Smooth muscle cell (in vitro differentiated cells): ENCODE results near the gene MAML2. TPM values are rescaled to one million over a fixed set of nuclear protein-coding genes. Genes with fewer than 3 reads are reported as not detected.

Experiments
- DNase-seq: peaks from one replicate; lab custom pipeline; 2025; ENCODE audit not compliant: unreplicated experiment; lab: John Stamatoyannopoulos, UW
- H2AFZ ChIP-seq: fragments of 200-600 bp; sonication (generic); 2 replicates; pipeline ENCODE4 v1.6.0; 2016; ENCODE audit warnings: antibody characterized with exemption, low read depth, mild to moderate bottlenecking
- H3F3A ChIP-seq: fragments of 200-600 bp; sonication (generic); 2 replicates; pipeline ENCODE4 v1.6.0; 2017; ENCODE audit warnings: antibody characterized with exemption, low read depth
- H3K27ac ChIP-seq: fragments of 200-600 bp; sonication (generic); 2 replicates; pipeline ENCODE4 v1.5.1; 2016; ENCODE audit warnings: low read depth, mild to moderate bottlenecking
- H3K27me3 ChIP-seq: fragments of 200-600 bp; sonication (generic); 2 replicates; pipeline ENCODE4 v1.6.1; 2016; ENCODE audit warnings: low read depth, mild to moderate bottlenecking
- H3K36me3 ChIP-seq: fragments of 200-600 bp; sonication (generic); 2 replicates; pipeline ENCODE4 v1.5.1; 2016; ENCODE audit warnings: low read depth
- H3K4me1 ChIP-seq: fragments of 200-600 bp; sonication (generic); 2 replicates; pipeline ENCODE4 v1.5.1; 2016; ENCODE audit warnings: low read depth
- H3K4me2 ChIP-seq: fragments of 200-600 bp; sonication (generic); 2 replicates; pipeline ENCODE4 v1.6.0; 2016; ENCODE audit warnings: mild to moderate bottlenecking
- H3K4me3 ChIP-seq: fragments of 200-600 bp; sonication (generic); 2 replicates; pipeline ENCODE4 v1.5.1; 2016; ENCODE audit warnings: mild to moderate bottlenecking
- H3K79me2 ChIP-seq: fragments of 200-600 bp; sonication (generic); 2 replicates; pipeline ENCODE4 v1.6.0; 2016; ENCODE audit warnings: low read depth, mild to moderate bottlenecking
- H3K9ac ChIP-seq: fragments of 200-600 bp; sonication (generic); 2 replicates; pipeline ENCODE4 v1.6.0; 2016; ENCODE audit warnings: low read depth
- H3K9me3 ChIP-seq: fragments of 200-600 bp; sonication (generic); replicated peaks from 2 replicates; pipeline ENCODE4 v1.5.1; 2016; ENCODE audit warnings: low read depth
- H4K20me1 ChIP-seq: fragments of 200-600 bp; sonication (generic); 2 replicates; pipeline ENCODE4 v1.6.0; 2016; ENCODE audit warnings: low read depth
- WGBS: methylation state at CpG from one replicate; pipeline ENCODE4 v1.1.7; 2016; ENCODE audit warnings: low lambda C conversion rate; 5-methylcytosine and 5-hydroxymethylcytosine counted together
- polyA plus RNA-seq: library from polyadenylated mRNA; unstranded; fragments of >200 nt; fragmentation: Nextera tagmentation; extraction: Ambion mirVana; gene quantifications from 2 replicates; pipeline ENCODE4 v1.2.1, GENCODE V29; 2016
- total RNA-seq: library from RNA; depleted of rRNA; stranded (reverse); fragments of >200 nt; gene quantifications from 2 replicates; pipeline ENCODE4 v1.2.3, GENCODE V29; 2014
- TF ChIP-seq, protein P1 (sequence below): fragments of 200-600 bp; sonication (generic); IDR thresholded peaks from 2 replicates; pipeline ENCODE4 v1.5.1; 2017; ENCODE audit warnings: borderline replicate concordance, mild to moderate bottlenecking, antibody characterized with exemption; ENCODE audit not compliant: insufficient read depth, poor library complexity, severe bottlenecking

Gene MAML2
- total and polyA plus RNA-seq, 2 experiments from 2014 or later = 8.7 to 52.4 TPM

GRCh38 chr11:96057502-96057901, 285.5 kb downstream of the MAML2 start:
- DNase-seq = no peak
- H3K4me2 ChIP-seq = no peak overlapping the region
- no peak overlapping the region for H3K9ac ChIP-seq
- no peaks in the 10 kb centered on the region for H4K20me1 ChIP-seq
- H2AFZ ChIP-seq = no peak overlapping the region
- no peak overlapping the region for H3K4me3 ChIP-seq
- no peaks in the 10 kb centered on the region for H3K9me3 ChIP-seq
- H3K4me1 ChIP-seq = peaks cover 45% of the 10 kb centered on the region
- TF ChIP-seq, protein P1, sequence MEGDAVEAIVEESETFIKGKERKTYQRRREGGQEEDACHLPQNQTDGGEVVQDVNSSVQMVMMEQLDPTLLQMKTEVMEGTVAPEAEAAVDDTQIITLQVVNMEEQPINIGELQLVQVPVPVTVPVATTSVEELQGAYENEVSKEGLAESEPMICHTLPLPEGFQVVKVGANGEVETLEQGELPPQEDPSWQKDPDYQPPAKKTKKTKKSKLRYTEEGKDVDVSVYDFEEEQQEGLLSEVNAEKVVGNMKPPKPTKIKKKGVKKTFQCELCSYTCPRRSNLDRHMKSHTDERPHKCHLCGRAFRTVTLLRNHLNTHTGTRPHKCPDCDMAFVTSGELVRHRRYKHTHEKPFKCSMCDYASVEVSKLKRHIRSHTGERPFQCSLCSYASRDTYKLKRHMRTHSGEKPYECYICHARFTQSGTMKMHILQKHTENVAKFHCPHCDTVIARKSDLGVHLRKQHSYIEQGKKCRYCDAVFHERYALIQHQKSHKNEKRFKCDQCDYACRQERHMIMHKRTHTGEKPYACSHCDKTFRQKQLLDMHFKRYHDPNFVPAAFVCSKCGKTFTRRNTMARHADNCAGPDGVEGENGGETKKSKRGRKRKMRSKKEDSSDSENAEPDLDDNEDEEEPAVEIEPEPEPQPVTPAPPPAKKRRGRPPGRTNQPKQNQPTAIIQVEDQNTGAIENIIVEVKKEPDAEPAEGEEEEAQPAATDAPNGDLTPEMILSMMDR = no peak
- peaks cover 70% of the 10 kb centered on the region for H3K79me2 ChIP-seq
- H3K27me3 ChIP-seq = no peaks in the 10 kb centered on the region
- peaks cover 15% of the 10 kb centered on the region for H3F3A ChIP-seq
- H3K27ac ChIP-seq = peak overlapping the region; percentile 81
- 93% methylated on average over 2 of the region's 2 CpGs for WGBS
- H3K36me3 ChIP-seq = no peaks in the 10 kb centered on the region

GRCh38 chr11:96056576-96056975, 286.4 kb downstream of the MAML2 start:
- no peak for DNase-seq
- H2AFZ ChIP-seq = no peak overlapping the region
- peak overlapping the region; percentile 81 for H3K27ac ChIP-seq
- TF ChIP-seq, protein P1 = no peak
- peak overlapping the region; percentile 32 for H3K9ac ChIP-seq
- H3K9me3 ChIP-seq = no peaks in the 10 kb centered on the region
- 95% methylated on average over 2 of the region's 2 CpGs for WGBS
- peaks cover 36% of the 10 kb centered on the region for H3K4me1 ChIP-seq
- H4K20me1 ChIP-seq = no peaks in the 10 kb centered on the region
- H3K4me3 ChIP-seq = no peak overlapping the region
- peaks cover 73% of the 10 kb centered on the region for H3K79me2 ChIP-seq
- H3F3A ChIP-seq = peaks cover 15% of the 10 kb centered on the region
- H3K4me2 ChIP-seq = peak overlapping the region; percentile 75
- H3K27me3 ChIP-seq = no peaks in the 10 kb centered on the region
- no peaks in the 10 kb centered on the region for H3K36me3 ChIP-seq

- Histone ChIP-seq H3K4me2 (peak overlapping the region; percentile 75), H3K79me2 (peaks cover 71% of the 10 kb centered on the region), H3K36me3 (no peaks in the 10 kb centered on the region), H3F3A (peaks cover 15% of the 10 kb centered on the region), H3K9me3 (no peaks in the 10 kb centered on the region), H4K20me1 (no peaks in the 10 kb centered on the region), H3K27me3 (no peaks in the 10 kb centered on the region), H3K27ac (peak overlapping the region; percentile 81), H3K9ac (peak overlapping the region; percentile 32), H2AFZ (no peak overlapping the region), H3K4me1 (peaks cover 35% of the 10 kb centered on the region), H3K4me3 (no peak overlapping the region)
- no peak for DNase-seq
- WGBS = 74% methylated on average over 3 of the region's 3 CpGs
- TF ChIP-seq, protein P1 = no peak
Measured at GRCh38 chr11:96055706-96056387, 287.1 kb downstream of the MAML2 start.
